Astrocyte of the cerebellum (primary cell): ENCODE measurements around the gene MYO1B.

ENCODE experiments used
- DNase-seq: peaks from one replicate; pipeline ENCODE4 v3.0.0-alpha.2; 2011; ENCODE audit warnings: low read depth
- H3K4me3 ChIP-seq: 2 replicates; pipeline ENCODE4 v1.5.1; 2011; ENCODE audit warnings: mild to moderate bottlenecking, low read depth, low read length, moderate library complexity
- in situ Hi-C: cut with HindIII; loops from 2 replicates; pipeline ENCODE4 v1.10.0; 2017; ENCODE audit warnings: low sequenced_read_pairs
- TF ChIP-seq, protein P1 (sequence below): IDR thresholded peaks from 2 replicates; pipeline ENCODE4 v1.5.1; 2012; ENCODE audit warnings: low read length, low read depth, moderate library complexity, mild to moderate bottlenecking; ENCODE audit errors: missing control alignments

The MYO1B gene

DNA sequence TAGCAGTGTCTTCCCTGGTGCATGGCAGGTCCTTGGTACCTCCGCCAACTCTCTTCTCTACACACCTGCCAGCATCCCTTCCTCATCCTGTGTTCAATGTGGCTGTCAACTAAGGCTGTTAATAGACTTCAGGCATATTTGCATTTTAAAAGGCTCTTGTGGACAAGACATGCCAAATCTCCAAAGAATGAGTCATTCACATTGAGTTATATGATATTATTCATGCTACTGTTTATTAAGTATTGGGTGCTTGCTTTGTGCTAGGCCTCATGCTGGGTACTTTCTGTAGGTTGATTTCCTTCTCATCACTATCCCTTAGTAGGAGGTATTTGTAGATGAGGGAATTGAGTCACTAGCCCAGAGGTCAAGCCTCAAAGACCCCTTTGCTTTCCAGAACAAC, 5.2 kb downstream of the MYO1B start:
- in situ Hi-C loops: loop anchor here (5.0 kb wide), 1 partner anchor 72 kb away; no protein-coding TSS in a partner anchor
- H3K4me3 ChIP-seq: no peak overlapping the region
- TF ChIP-seq, protein P1, sequence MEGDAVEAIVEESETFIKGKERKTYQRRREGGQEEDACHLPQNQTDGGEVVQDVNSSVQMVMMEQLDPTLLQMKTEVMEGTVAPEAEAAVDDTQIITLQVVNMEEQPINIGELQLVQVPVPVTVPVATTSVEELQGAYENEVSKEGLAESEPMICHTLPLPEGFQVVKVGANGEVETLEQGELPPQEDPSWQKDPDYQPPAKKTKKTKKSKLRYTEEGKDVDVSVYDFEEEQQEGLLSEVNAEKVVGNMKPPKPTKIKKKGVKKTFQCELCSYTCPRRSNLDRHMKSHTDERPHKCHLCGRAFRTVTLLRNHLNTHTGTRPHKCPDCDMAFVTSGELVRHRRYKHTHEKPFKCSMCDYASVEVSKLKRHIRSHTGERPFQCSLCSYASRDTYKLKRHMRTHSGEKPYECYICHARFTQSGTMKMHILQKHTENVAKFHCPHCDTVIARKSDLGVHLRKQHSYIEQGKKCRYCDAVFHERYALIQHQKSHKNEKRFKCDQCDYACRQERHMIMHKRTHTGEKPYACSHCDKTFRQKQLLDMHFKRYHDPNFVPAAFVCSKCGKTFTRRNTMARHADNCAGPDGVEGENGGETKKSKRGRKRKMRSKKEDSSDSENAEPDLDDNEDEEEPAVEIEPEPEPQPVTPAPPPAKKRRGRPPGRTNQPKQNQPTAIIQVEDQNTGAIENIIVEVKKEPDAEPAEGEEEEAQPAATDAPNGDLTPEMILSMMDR: no peak
- DNase-seq: no peak

DNA sequence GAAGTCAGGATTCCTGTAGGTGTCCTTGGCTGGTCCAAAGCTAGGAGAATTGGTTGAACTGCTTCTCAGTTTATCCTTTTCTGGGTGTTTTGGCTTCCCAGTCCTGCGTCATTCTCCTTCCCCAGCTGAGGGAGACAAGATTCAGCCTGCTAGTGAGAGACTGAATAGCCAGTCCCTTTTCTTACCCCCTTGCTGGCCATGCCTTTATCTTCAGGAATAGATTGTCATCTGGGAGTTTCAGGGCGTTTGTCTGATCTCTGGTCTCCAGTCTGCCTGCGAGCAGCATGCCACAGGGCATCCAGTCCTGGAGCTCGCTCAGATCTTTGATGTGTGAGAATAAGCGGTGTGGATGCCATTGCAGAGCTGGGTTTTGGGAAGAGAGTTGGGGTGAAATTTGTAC, 5.8 kb downstream of the MYO1B start:
- no peak overlapping the region for H3K4me3 ChIP-seq
- TF ChIP-seq, protein P1: no peak
- in situ Hi-C loops: loop anchor here (5.0 kb wide), 1 partner anchor 71 kb away; no protein-coding TSS in a partner anchor
- no peak for DNase-seq

DNA sequence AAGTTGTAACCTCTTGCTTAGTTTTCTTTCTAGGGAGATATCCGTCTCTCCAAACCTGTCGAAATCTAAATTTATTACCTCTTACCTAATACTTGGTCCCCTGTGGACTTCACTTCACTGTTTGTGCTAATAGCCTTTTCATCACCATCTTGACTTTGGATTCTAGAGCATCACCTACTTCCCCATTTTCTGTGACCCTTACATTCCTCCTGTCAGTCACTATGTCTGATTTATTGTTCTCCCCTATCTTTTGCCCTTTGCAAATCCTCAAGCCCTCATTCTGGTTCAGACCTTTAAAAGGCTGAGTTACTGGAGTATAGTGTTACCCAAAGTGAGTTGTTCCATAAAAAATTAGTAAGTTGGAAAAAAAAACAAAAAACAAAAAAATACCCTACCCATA, 7.5 kb downstream of the MYO1B start:
- H3K4me3 ChIP-seq: no peak overlapping the region
- TF ChIP-seq, protein P1: no peak
- no peak for DNase-seq
- in situ Hi-C loops: loop anchor here (5.0 kb wide), 1 partner anchor 70 kb away; no protein-coding TSS in a partner anchor

DNA sequence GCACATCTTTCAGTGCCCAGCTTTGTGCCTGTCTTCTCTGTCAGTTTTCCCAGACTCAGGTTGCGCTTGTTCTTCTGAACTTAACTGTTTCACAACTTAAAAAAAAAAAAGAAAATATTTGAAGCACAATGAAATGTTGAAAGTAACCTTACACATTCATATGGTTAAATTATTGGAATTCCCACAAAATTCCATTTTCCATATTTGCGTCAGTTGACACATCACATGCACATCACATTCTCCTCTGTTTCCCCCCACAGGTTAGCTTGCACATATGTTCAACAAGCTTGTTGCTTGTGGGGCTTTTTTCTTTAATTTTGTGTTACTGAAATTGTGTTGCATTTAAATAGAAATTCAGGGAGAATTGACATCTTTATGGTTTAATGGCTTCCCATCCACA, 8.3 kb downstream of the MYO1B start:
- DNase-seq: no peak
- TF ChIP-seq, protein P1: no peak
- H3K4me3 ChIP-seq: no peak overlapping the region
- in situ Hi-C loops: loop anchor here (5.0 kb wide), 1 partner anchor 69 kb away; no protein-coding TSS in a partner anchor

DNA sequence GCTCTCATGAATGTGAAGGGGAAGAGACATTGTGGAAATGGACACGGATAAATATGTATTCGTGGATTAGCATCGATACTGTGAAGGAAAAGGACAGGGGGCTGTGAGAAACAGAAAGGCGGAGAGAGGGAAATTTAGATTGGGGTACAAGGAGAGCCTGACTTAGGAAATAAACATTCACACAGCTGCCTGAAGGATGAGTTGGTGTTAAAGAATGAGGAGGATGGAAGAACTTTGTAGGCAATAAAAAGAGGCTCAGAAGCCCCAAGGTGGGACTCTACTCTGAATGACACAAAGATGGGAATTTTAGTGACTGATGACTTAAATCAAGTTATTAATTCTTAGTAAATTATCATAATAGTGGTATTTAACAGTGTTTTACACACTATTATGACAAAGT, 10.1 kb downstream of the MYO1B start:
- in situ Hi-C loops: no loop called here
- DNase-seq: no peak
- TF ChIP-seq, protein P1: no peak
- H3K4me3 ChIP-seq: no peak overlapping the region

DNA sequence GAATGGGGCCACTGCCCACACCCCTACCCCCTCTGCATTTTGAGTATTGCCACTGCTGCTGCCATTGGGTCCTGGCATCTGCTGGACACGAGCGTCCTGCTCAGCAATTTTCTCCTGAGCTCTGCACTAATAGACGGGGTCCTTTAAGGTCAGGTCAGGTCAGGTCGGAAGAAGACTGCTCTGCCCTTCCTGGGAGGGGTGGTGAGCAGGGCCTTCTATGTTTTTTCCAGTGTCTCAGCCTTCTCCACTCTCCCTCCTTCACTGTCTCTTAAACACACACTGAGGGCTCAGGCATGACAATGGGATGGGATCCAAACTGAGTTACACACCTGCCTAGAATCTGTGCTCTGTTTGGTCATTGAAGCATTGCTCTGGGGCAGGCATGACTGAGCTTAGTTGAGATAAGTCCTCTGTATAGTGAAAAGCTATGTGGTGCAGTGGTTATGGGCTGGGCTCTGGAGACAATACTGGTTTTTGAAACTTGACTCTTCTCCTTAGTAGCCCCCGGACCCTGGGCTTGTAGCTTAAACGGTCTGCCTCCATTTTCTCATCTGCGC, 10.6 kb downstream of the MYO1B start:
- no peak overlapping the region for H3K4me3 ChIP-seq
- TF ChIP-seq, protein P1: no peak
- DNase-seq: no peak
- in situ Hi-C loops: no loop called here

DNA sequence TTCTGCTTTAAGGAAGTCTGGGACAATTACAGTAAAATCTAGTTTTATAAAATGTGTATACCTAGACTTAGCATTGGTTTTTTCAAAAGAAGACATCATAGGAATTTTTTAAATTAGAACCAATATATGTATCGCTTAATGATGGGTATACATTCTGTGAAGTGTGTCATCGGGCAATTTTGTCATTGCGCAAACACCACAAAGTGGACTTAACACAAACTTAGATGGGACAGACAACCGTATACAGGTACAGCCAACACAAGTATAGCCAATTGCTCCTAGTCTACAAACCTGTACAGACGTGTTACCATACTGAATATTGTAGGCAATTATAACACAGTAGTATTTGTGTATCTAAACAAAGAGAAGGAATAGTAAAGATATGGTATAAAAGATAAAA, 12.7 kb downstream of the MYO1B start:
- no peak for DNase-seq
- in situ Hi-C loops: no loop called here
- no peak overlapping the region for H3K4me3 ChIP-seq
- TF ChIP-seq, protein P1: no peak
